Neural progenitor cell (in vitro differentiated cells): Measurements from ENCODE around the gene SLC12A9. TPM values are rescaled to one million over a fixed set of nuclear protein-coding genes. Genes with fewer than 3 reads are reported as not detected.

Experiments used
- DNase-seq: peaks from one replicate; pipeline ENCODE4 v3.0.0-alpha.2; 2016; ENCODE audit warnings: low spot score
- H2AFZ ChIP-seq: fragments of 200-600 bp; sonication (generic); replicated peaks from 2 replicates; pipeline ENCODE4 v1.6.1; 2016; ENCODE audit warnings: antibody characterized with exemption
- H3F3A ChIP-seq: fragments of 200-600 bp; sonication (generic); 2 replicates; pipeline ENCODE4 v1.6.1; 2016; ENCODE audit warnings: antibody characterized with exemption, low read depth
- H3K27ac ChIP-seq: fragments of 200-600 bp; sonication (generic); 2 replicates; pipeline ENCODE4 v1.5.1; 2016; ENCODE audit warnings: mild to moderate bottlenecking
- H3K27me3 ChIP-seq: fragments of 200-600 bp; sonication (generic); 2 replicates; pipeline ENCODE4 v1.6.1; 2016; ENCODE audit warnings: mild to moderate bottlenecking, moderate library complexity
- H3K36me3 ChIP-seq: fragments of 200-600 bp; sonication (generic); 2 replicates; pipeline ENCODE4 v1.5.1; 2016
- H3K4me1 ChIP-seq: fragments of 200-600 bp; sonication (generic); 2 replicates; pipeline ENCODE4 v1.6.1; 2016; ENCODE audit warnings: mixed run types
- H3K4me2 ChIP-seq: fragments of 200-600 bp; sonication (generic); 2 replicates; pipeline ENCODE4 v1.6.1; 2016
- H3K4me3 ChIP-seq: fragments of 200-600 bp; sonication (generic); 2 replicates; pipeline ENCODE4 v1.5.1; 2016
- H3K79me2 ChIP-seq: fragments of 200-600 bp; sonication (generic); 2 replicates; pipeline ENCODE4 v1.6.1; 2016; ENCODE audit warnings: low read depth
- H3K9ac ChIP-seq: fragments of 200-600 bp; sonication (generic); 2 replicates; pipeline ENCODE4 v1.6.1; 2016
- H3K9me3 ChIP-seq: fragments of 200-600 bp; sonication (generic); 2 replicates; pipeline ENCODE4 v1.5.1; 2016; ENCODE audit warnings: low read depth
- H4K20me1 ChIP-seq: fragments of 200-600 bp; sonication (generic); 2 replicates; pipeline ENCODE4 v1.6.1; 2016; ENCODE audit warnings: low read depth
- H3K27ac Mint-ChIP-seq: 3 replicates; pipeline ENCODE4 v1.8.0; 2021; ENCODE audit warnings: mixed read lengths
- H3K27me3 Mint-ChIP-seq: 2 replicates; pipeline ENCODE4 v1.8.0; 2022; ENCODE audit warnings: low read depth, mild to moderate bottlenecking, inconsistent platforms, moderate library complexity, mixed read lengths; ENCODE audit not compliant: insufficient read depth
- H3K36me3 Mint-ChIP-seq: 3 replicates; pipeline ENCODE4 v1.8.0; 2021; ENCODE audit warnings: mixed read lengths
- H3K4me1 Mint-ChIP-seq: 3 replicates; pipeline ENCODE4 v1.8.0; 2021; ENCODE audit warnings: mixed read lengths
- H3K4me3 Mint-ChIP-seq: 3 replicates; pipeline ENCODE4 v1.8.0; 2021; ENCODE audit warnings: mild to moderate bottlenecking, moderate library complexity, mixed read lengths
- H3K9me3 Mint-ChIP-seq: 3 replicates; pipeline ENCODE4 v1.8.0; 2020; ENCODE audit warnings: mixed read lengths
- CTCF ChIP-seq: fragments of 200-600 bp; sonication (generic); IDR thresholded peaks from 2 replicates; pipeline ENCODE4 v1.5.1; 2017; ENCODE audit warnings: antibody characterized with exemption, mild to moderate bottlenecking
- EZH2 ChIP-seq: fragments of 200-600 bp; sonication (generic); IDR thresholded peaks from 2 replicates; pipeline ENCODE4 v1.6.1; 2017; ENCODE audit warnings: antibody characterized with exemption, mild to moderate bottlenecking, moderate library complexity
- EZH2phosphoT487 ChIP-seq: fragments of 200-600 bp; sonication (generic); IDR thresholded peaks from 2 replicates; pipeline ENCODE4 v1.6.1; 2017; ENCODE audit warnings: antibody characterized with exemption
- total RNA-seq: library from RNA; depleted of rRNA; stranded (reverse); fragments of >200 nt; gene quantifications from 2 replicates; pipeline ENCODE4 v1.2.3, GENCODE V29; 2015; ENCODE audit warnings: low replicate concordance

The SLC12A9 gene
- total RNA-seq, 1 donor from 2014 or later, result 3.5 TPM

DNA sequence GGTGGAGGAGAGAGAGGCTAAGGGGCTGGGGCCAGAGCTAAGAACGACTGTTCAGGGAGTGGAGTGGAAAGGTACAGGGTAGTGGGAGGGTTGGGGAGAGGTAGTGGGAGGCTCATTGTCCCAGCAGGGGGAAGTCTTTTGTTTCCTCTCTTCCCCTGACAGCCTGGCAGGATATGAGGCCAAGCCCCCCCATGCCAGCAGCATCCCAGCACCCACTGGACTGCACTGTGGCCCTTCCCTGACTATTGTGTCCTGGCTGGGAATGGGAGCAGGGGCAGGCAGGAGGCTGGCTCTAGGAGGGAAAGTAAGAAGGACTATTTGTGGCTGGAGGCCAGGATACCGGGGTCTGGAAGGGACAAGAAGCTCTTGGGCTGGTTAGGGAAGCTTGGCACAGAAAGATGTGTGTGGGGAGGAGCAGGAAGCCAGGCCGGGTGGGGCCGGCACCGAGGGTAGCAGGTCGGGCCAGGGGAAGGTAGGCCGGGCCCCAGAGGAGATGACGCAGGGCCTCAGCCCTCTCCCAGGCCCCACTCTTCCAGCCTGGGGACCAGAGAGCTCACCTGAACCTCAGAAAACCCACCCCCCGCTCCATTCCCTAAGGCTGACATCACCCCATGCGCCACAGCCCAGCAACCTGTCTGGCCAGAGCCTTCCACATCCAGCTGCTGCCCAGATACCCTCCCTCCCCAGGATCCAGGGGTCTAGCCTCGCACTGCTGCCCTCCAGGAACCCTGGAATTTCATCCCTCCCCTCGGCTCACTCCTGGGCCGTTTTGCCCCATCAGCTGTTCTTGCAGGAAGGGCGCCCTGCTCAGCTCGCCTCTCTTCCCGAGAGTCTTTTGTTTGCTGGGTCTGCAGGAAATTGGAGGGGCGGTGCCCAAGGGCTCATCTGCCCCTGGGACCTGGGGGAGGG is 16.4 kb upstream of the SLC12A9 start:
- peak; percentile 94 for DNase-seq
- no peak overlapping the region for H3K9ac ChIP-seq
- Mint-ChIP-seq H3K9me3 (no peaks in the 10 kb centered on the region), H3K4me1 (peaks cover 33% of the 10 kb centered on the region), H3K36me3 (no peaks in the 10 kb centered on the region), H3K4me3 (peak overlapping the region; percentile 71), H3K27me3 (peaks cover 4% of the 10 kb centered on the region), H3K27ac (peak overlapping the region; percentile 68)
- no peaks in the 10 kb centered on the region for H3K9me3 ChIP-seq
- H3K36me3 ChIP-seq, result no peaks in the 10 kb centered on the region
- no peaks in the 10 kb centered on the region for H4K20me1 ChIP-seq
- no peaks in the 10 kb centered on the region for H3K79me2 ChIP-seq
- H2AFZ ChIP-seq, result no peak overlapping the region
- H3K27me3 ChIP-seq, result no peaks in the 10 kb centered on the region
- TF ChIP-seq CTCF (no peak), EZH2phosphoT487 (no peak), EZH2 (no peak)
- H3K27ac ChIP-seq, result peak overlapping the region; percentile 94
- H3F3A ChIP-seq, result peaks cover 50% of the 10 kb centered on the region
- H3K4me2 ChIP-seq, result peak overlapping the region; percentile 68
- H3K4me3 ChIP-seq, result peak overlapping the region; percentile 43
- peaks cover 23% of the 10 kb centered on the region for H3K4me1 ChIP-seq

DNA sequence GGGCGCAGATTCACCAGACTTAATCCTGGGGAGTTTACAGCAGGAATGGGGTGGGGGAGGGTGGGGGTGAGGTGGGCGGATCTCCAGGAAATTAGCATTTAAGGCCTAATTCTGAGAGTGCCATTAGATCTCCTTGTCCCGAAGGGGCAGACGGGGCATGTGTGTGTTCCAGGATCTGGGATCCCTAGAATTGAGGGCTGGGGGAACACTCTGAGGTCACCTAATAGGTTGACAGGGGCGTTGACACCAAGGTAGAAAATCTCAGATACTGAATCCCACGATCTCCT is 15.8 kb upstream of the SLC12A9 start:
- Histone ChIP-seq H3K9me3 (no peaks in the 10 kb centered on the region), H4K20me1 (no peaks in the 10 kb centered on the region), H3K4me1 (peaks cover 25% of the 10 kb centered on the region), H3K4me3 (peak overlapping the region; percentile 43), H3K79me2 (no peaks in the 10 kb centered on the region), H3K27ac (peak overlapping the region; percentile 94), H3K9ac (no peak overlapping the region), H3F3A (peaks cover 50% of the 10 kb centered on the region), H3K27me3 (no peaks in the 10 kb centered on the region), H3K4me2 (peak overlapping the region; percentile 68), H2AFZ (no peak overlapping the region), H3K36me3 (no peaks in the 10 kb centered on the region)
- TF ChIP-seq CTCF (no peak), EZH2phosphoT487 (no peak), EZH2 (no peak)
- no peaks in the 10 kb centered on the region for H3K36me3 Mint-ChIP-seq
- H3K27me3 Mint-ChIP-seq, result peaks cover 4% of the 10 kb centered on the region
- H3K27ac Mint-ChIP-seq, result peak overlapping the region; percentile 94
- no peaks in the 10 kb centered on the region for H3K9me3 Mint-ChIP-seq
- H3K4me3 Mint-ChIP-seq, result peak overlapping the region; percentile 82
- no peak for DNase-seq
- H3K4me1 Mint-ChIP-seq, result peaks cover 34% of the 10 kb centered on the region

DNA sequence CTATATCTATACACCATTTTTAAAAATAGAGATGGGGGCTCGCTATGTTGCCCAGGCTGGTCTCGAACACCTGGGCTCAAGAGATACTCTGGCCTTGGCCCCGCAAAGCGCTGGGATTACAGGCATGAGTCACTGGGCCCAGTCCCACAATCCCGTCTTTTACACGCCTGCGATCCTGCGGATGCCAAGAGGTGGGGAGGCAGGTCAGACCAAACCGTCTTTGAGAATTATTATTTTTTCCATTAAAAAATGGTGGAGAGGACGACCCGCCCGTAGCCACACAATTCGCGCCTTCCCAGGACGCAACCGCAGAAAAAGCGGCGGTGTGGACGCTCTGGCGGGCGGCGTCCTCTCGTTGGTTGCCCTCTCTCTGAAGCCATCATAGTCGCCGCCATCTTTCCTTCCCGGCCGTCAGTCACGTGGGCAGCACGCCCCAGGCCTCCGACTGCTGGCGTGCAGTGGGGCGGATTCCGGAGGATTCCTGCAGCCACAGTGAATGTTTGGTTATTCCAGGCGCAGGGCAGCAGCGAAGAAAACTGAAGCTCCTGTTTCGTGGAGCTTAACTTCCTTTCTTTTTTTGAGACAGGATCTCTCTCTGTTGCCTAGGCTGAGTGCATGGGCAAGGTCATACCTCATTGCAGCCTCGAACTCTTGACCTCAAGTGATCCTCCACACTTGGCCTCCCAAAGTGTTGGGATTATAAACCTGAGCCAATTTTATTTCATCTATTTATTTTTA is 15.2 kb upstream of the SLC12A9 start:
- Histone ChIP-seq H3K4me1 (peaks cover 25% of the 10 kb centered on the region), H3K4me2 (peak overlapping the region; percentile 68), H2AFZ (no peak overlapping the region), H3K9me3 (no peaks in the 10 kb centered on the region), H4K20me1 (no peaks in the 10 kb centered on the region), H3K27ac (peak overlapping the region; percentile 94), H3F3A (peaks cover 50% of the 10 kb centered on the region), H3K4me3 (peak overlapping the region; percentile 43), H3K27me3 (no peaks in the 10 kb centered on the region), H3K9ac (no peak overlapping the region), H3K36me3 (no peaks in the 10 kb centered on the region), H3K79me2 (no peaks in the 10 kb centered on the region)
- DNase-seq, result peak; percentile 96
- Mint-ChIP-seq H3K9me3 (no peaks in the 10 kb centered on the region), H3K4me1 (peaks cover 36% of the 10 kb centered on the region), H3K27me3 (peaks cover 4% of the 10 kb centered on the region), H3K27ac (peak overlapping the region; percentile 94), H3K4me3 (peak overlapping the region; percentile 82), H3K36me3 (no peaks in the 10 kb centered on the region)
- no peak for TF ChIP-seq CTCF
- no peak for TF ChIP-seq EZH2
- TF ChIP-seq EZH2phosphoT487, result no peak
